ENCODE measurements around the gene KXD1. TPM values are rescaled to one million over a fixed set of nuclear protein-coding genes. Genes with fewer than 3 reads are reported as not detected.
"Not testable (repeated sequence)": the region's sequence is repeated elsewhere in the genome, so short reads cannot be mapped to it uniquely, and the experiment has no call there.

KXD1 gene
- total RNA-seq, 1 donor from 2014 or later = 75.2 TPM

DNA sequence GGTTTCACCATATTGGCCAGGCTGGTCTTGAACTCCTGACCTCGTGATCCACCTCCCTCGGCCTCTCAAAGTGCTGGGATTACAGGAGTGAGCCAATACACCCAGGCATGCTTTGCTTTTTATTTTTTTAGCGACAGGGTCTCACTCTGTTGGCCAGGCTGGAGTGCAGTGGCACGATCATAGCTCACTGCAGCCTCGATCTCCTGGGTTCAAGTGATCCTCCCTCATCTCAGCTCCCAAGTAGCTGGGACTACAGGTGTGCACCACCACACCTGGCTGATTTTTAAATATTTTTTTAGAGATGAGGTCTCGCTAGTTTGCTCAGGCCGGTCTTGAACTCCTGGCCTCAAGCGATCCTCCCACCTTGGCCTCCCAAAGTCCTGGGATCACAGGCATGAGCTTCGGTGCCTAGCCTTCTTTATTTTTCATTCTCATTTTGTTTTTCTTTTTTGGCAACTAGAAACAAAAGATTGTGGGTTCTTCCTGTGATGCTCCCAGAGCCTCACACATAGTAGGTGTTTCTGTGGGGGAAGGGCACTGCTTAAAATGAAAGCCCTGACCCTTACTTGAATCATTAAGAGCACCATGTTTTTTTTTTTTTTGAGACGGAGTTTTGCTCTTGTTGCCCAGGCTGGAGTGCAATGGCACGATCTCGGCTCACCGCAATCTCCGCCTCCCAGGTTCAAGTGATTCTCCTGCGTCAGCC, 43.2 kb downstream of the KXD1 start:
- not testable (repeated sequence) for DNase-seq (ENCODE audit: low read depth, low spot score)

DNA sequence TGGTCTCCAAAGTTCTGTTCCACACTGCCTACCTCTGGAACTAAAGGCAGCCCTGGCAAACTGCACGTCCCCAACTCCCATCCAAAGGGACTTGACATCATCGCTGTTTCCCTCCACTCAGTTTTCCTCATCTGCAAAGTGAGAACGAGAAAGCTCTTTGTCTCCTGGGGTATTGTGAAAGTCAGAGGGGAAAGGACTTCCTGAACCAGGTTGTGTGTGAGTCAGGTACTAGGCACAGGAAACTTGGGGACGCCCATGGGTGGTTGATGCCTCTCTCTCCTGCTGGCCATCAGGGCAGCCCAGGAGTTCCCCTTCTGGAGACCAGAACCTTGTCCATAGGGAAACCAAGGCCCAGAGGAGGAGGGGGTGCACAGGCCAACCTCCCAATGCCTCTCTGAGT, 44.2 kb downstream of the KXD1 start:
- DNase-seq (ENCODE audit: low read depth, low spot score) = no peak

DNA sequence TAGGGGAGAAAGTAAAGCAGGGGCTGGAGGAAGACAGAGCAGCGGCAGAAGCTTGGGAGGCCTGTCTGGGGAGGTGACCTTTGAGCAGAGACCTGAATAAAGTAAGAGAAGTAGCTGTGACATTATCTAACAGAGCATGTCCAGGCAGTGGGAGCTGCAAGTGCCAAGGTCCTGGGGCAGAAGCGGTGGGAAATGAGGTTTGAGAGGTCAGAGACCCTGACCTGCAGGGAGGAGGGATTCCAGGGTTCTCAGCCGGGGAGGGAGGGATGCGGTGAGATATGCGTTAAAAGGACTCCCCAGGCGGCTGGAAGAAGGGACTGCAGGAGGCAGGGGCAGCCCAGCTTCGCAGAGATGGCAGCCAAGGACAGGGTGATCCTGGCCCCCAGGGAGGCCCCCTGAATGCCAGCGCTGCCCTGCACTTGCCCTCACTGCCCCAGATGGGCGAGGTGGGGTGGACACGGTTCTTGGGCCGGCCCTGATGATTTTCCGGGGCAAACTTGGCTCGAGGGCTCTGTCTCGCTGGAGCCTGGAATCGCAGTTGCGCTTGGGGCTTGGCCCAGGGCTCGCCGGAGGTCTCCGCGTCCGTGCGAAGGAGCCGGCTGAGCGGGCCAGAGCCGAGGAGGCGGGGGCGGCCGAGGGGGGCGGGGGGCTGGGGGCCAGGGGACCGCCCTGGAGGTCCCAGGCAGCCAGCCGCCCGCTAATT, 45.7 kb downstream of the KXD1 start:
- no peak for DNase-seq (ENCODE audit: low read depth, low spot score)

DNA sequence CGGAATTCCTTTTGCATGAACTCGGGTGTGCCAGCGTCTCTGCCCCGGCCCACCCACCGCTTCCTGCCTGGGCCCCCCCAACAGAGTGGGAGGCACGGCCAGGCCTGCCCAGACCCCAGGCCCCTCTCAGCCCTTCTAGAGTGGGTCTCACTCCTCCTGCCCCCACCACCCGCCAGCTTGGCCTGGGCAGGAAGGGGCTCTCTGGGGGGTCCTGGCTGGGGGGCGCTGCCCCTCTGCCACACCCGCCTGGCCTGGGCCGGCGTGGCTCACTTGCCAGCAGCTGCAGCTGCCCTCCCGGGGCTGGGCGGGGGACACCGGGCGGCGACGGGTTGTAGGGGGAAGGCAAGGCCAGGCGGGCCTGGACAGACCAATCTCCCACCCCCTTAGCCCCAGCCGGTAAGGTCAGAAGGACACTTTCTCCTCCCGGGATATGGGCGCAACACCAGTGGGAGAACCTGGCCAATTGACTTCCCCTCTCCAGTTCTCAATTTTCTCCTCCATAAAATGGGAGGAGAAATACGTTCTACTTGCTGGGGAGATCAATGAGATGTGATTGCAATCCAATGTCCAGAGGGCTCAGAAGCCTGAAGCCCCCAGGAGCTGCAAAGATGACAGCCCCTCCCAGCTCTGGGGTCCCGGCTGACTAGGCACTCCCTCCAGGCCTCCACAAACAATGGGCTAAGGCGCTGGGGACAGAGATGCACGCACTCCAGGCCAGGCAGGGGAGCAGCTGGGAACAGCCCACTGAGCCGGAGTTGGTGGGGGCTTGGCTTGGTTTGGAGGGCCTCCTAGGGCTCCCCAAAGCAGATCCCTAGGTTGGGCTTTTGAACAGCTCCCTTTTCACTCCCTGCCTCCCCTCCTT, 46.5 kb downstream of the KXD1 start:
- DNase-seq (ENCODE audit: low read depth, low spot score) = no peak

DNA sequence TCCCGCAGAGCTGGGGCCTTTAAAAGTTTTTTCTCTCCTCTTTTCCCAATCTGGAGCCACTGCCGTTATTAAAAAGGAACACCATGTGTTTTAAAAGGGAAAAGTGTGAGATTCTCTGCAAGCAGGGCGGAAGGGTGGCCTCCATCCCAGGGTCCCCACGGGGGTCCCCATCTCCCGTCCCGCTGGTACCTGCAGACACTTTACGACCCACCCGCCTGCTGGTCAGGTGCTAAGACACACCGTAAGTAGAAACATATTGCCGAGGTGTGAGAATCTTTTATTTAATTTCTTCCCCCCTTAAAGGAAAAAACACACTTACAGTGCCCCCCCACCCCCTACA, 47.1 kb downstream of the KXD1 start:
- DNase-seq (ENCODE audit: low read depth, low spot score) = no peak

DNA sequence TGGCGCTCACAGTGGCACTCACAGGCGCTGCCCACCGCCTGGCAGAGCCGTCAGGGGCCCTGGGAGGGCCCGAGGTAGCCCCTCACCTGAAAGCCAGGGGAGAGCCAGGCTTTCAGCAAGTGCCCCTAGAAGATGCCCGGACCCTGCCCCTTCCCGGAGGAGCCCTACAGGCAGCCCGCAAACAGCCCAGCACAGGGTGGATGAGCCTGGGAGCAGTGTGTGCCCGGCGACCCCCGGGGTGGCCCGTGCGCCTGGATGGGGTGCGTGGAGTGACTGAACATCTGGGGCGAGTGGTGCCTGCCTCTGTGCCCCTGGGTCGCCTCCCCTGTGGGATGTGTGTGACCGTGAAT, 47.5 kb downstream of the KXD1 start:
- no peak for DNase-seq (ENCODE audit: low read depth, low spot score)

DNA sequence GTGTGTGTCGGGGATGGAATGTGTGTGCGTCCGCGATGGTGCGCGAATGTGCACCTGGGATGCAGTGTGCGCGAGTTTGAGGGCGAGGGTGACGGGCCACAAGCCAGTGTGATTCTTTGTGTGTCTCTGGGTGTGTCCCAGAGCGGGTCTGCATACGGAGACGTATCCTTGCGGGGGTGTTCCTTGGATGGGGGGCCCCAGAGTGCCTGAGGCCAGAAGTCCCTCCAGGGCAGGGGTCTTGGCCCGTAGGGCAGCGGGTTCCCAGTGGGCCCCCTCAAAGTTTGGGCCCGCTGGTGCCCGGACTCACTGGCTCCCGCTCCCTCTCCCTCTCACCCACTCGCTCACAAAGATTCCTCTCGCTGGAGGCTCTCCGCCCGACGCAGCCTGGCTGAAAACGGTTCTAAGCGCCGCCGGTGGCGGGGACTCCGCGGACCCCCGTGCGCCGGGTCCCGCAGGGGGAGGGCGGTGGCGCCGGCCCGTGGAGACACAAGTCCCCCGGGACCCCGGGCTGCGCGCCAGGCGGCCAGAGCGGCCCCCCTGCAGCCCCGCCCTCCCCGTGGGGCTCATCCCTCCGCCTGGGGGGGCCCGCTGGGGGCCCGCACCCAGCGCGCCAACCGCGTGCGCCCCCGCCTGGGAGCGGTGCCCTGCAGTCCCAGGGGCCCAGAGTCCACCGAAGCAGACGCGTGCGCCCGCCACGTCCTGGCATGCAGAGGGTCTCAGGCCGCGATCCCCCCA, 48.0 kb downstream of the KXD1 start:
- DNase-seq (ENCODE audit: low read depth, low spot score) = no peak

DNA sequence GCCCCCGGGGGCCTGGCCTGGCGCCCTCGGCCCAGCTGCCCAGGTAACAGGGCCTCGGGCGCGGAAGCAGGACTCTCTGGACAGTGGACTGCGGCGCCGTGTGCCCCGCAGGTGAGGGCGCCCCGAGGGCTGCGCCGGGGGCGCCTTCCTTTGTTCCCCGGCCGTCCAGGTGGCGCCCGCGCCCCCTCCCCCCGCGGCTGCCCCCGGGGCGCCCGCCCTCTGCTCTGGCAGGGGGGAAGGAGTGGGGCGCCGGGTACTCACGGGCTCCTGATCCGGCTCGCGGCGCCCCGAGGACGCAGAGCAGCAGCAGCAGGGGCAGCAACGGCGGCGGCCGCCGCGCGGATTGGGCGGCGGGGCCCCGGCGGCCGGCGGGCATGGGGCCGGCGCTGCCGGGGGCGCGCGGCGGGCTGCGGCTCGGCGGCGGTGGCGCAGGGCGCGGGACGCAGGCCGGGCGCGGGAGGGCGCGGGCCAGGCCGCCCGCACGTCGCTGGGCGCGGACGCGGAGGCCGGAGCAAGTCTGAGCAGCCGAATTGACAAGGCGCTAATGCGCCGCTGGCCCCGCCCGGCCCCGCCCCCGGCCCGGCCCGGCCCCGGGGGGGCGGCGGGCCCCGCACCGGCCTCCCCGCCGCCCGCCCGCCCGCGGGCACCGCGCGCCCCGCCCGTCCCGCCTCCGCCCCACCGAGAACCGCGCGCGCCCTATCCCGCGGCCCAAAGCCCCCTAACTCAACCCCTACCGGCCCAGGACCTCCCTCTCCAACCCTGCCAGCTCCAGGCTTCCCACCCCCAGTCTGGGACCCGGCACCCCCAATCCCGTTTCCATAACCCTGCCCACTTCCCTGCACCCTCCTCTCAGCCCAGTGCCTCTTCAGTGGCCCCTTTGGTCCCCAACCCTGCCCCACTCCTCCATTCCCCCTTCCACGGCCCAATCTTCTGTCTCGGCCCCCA, 48.9 kb downstream of the KXD1 start, which contains the start of gene CRLF1:
Gene CRLF1, minus strand, starts transcription at position 519 of the 945 bp plus-strand sequence. Its CDS starts 143 bp downstream, at position 376.
- no peak for DNase-seq (ENCODE audit: low read depth, low spot score)

DNA sequence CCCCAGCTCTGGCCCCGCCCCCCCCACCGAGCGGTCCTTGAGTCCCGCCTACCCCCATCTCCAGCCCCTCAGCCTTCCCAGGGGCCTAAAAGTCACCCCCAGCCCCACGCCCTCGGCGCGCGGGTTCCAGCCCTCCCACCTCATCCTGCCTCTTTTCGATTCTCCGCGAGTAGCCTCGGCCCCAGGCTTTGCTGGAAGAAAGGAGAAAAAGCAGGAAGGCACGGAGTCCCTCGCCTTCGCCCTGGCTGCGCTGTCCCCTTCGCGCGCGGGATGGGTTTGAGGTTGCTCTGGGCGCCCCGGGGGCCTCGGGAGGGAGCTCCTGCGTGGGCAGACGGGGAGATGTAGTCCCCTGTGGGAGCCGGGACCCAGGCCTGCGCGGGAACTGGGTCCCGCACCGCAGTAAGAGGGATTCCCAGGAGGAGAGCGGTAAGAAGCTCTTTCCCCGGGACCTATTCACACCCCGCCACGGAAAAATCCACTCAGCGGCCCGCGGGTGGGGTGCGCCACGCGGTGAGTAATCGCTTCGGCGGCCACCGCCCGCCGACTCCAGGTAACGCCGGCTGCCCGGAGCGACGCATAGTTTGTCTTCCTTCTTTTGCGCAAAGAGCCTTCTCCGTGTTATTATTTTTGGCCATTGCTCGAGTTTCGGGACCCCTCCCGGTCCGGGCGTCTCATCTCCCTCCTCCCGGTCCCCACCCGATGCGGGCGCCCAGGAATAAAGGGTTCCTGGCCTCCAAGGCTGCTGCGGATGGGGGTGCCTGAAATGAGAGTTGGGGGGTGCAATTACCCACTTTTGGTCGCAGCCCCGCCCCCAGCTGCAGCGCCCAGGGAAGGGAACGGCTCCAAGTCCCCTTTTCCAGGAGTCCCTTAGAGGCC, 49.8 kb downstream of the KXD1 start:
- DNase-seq (ENCODE audit: low read depth, low spot score) = no peak

DNA sequence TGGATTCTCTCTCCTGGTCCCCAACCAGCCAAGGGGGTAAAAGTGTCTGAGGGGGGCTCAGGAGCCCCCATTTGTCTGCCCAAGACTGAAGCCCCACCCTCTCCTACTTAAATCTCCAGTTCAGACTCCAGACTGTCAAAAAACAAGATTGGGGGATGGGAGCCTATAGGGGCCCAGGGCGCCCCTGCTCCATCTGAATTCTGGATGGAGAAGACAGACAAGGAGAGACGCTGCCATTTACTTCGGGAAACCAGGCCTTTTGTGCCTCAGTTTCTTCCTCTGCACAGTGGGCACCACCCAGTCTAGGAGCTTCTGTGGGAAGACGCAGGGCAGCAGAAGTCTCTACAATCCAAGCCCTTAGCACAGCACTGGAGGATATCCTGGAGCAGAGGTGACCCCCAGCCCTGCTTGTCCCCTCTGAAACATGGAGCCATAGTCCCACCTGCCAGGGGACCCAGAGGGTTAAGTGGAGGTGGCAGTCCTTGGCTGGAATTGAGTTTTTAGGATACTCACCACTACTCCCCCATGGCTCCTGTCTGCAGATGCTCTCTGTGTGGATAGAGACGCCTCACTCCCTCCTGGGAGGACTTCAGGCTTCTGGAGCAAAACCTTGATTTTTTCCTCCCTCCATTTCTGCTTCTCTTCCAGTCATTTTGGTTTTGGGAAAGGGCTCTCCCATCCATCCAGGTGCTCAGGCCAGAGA, 50.6 kb downstream of the KXD1 start:
- no peak for DNase-seq (ENCODE audit: low read depth, low spot score)

DNA sequence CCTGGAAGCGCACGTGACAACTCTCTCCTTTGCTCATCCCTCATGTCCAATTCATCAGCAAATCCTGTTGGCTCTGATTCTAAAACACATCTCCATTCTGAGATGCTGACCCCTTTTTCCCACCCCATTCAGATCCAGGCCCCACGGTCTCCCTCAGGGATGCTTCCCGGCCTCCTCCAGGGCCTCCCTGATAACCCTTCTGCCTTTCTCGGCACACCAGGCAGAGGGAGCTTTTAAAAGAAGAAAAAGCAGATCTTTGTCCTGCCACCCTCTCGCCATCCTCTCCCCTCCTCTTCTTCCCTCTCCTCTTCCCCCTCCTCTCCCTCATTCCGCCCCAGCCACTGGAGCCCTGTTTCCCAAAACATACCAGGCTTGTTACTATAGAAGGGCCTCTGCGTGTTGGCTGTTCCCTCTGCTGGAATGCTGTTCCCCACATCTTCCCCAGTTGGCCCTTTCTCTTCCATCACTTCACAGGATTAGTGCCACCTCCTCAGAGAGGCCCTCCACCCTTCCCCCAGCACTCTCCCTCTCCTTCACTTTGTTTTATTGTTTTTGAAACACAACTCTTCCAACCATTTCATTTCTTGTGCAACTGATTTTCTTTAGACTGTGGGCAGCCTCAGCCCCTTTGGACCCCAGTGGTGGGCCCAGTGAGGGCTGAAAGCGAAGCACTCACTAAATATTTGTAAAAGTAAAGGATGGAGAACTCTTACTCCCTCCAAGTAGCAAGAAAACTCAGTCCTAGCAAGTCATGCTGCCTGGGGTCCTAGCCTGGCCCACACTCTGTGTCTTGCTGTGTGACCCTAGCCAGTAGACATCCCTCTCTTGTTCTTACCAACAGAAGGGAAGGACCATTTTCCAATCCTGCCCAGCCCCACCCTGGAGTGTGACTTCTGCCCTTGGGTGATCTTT, 51.4 kb downstream of the KXD1 start:
- DNase-seq (ENCODE audit: low read depth, low spot score) = no peak

DNA sequence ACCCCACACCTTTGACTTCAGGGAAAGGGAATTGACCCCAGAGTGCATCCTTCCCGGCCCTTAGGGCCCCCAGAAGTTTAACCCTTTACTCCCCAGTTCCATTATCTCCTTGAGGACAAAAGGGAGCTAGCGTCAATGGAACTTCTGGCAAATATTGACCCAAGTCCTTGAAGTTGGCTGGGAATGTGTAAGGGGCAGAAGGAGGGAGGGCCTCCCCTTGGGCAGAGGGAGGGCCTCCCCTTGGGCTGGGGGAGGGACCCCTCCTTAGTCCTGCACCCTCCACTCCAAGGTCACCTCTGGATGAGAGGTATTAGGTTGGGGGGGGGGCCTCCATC, 52.0 kb downstream of the KXD1 start:
- no peak for DNase-seq (ENCODE audit: low read depth, low spot score)

DNA sequence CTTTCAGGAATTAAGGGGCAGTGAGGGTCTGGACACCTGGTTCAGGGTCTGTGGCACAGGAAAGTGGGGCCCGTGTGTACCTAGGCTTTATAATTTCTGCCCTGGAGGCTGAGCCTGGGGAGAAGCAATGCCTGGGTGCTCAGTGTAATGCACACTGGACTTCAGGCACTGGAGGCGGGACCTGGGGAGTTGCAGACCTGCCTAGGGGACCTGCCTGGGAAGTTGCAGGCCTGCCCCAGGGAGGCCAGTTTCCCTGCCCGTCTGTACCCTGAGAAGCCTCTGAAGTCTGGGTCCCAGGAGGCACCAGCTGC, 52.5 kb downstream of the KXD1 start:
- no peak for DNase-seq (ENCODE audit: low read depth, low spot score)

DNA sequence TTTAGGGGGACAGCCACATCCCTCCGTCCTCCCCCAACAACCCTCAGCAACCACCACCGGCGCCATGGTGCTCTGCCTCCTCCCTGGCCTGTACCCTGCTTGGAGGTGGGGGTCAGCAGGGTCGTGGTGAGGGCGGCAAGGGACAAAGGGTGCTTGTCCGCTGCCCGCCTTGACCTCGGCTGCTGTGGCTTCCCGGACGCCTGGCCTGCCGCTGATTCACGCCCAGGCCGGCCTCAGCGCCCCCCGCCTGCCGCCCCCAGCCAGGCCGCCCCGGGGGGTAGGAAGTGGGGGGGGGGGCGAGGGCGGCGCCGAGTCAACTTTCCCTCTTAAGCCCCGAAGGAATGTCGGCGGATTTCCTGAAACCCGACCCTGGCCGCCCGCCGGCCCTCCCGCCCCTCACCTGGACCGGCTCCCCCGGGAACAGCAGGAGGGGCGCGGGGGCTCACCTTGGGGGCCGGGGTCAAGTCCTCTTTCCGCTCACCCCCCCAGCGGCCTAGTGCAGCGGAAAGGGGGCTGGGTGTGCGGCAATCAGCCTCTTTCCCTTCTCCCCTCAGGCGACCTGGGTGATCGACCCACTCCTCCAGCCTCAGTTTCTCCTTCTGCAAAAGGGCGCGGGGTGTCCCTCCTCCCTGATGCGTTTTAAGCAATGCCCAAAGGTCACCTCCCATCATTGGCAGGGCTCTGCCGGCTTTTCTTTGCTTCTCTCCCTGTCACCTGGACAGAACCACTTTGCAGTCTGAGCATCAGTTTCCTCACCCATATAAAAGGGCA, 53.1 kb downstream of the KXD1 start:
- DNase-seq (ENCODE audit: low read depth, low spot score) = no peak

DNA sequence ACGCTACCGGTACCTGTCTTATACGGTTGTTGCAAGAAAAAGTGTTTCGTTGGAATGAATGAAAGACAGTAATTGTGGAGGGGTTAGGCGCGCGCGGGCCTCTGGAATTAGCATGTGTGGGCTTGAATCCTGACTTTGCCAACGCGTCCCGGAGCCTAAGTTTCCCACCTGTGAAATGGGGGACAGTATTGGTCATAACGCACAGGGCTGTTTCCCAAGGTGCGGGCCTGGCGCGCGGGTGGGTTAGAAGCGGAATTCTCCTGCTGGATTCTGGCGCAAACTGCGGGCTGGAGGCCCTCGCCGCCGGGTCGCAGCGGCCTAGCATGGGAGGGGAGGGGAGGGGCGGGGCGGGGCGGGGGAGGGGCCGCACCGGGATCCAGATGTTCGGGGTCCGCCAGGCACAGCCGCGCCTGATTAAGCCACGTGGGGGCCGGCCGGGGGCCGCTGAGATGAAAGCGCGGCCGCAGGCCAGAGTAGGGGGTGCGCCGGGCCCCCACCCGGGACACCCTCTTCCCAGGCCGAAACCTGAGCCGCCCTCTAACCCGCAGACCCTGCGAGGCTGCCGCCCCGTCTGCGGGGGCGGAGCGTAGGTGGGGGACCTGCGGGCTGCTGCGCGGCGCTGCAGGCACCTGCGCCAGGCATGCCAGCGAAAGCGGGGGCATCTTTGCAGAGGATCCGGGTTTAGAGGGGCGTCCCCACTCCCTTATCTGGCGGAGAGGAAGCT, 53.8 kb downstream of the KXD1 start:
- no peak for DNase-seq (ENCODE audit: low read depth, low spot score)

DNA sequence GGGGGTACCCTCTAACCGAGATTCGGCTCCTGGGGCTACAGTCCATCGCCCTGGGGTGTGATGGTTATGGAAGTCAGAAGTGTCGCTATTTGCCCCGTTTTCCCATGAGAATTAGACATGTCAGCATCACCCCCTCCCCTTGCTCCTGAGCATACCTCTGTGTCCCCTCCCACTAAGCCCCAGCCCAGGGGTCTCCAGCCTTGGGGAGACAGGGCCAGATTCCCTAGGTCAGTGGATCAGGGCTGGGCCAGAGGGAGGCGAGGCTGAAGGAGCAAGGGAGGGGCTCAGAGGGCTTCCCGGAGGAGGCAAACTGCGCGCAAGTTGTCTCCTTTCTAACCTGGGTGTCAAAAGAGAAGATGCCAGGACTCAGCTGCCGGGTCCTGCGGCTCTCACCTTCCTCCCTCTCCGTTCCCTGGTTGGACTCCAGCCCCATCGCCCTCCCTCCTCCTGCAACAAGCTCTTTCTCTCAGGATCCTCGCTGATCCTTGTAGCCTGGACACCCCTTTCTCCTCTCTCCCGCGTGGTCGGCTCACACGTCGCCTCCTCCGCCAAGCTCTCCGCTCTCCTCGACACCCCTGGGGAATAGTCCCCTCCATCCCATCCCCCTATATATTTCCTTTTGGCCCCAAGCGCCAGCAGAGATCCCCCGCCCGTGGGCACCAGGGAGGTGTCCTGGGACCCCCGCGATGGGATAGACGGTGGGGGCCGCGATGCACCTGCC, 54.5 kb downstream of the KXD1 start:
- no peak for DNase-seq (ENCODE audit: low read depth, low spot score)

All from pulmonary artery endothelial cell (primary cell).